Renal cortex interstitium (tissue), 11 donors: ENCODE measurements around the gene CARMIL1. TPM values are rescaled to one million over a fixed set of nuclear protein-coding genes. Genes with fewer than 3 reads are reported as not detected.

Experiments used
- DNase-seq, 11 donors: peaks; one replicate each; pipeline ENCODE4 v3.0.0-alpha.2; 2013; ENCODE audit warnings: low read depth in 9 of 11, low spot score in 4 of 11; ENCODE audit errors: extremely low read depth in 1 of 11
- polyA plus RNA-seq, 3 donors: library from polyadenylated mRNA; unstranded; fragments of 120-200 nt; gene quantifications; one replicate each; pipeline ENCODE4 v1.2.1, GENCODE V29; 2013; ENCODE audit not compliant: insufficient read length in 3 of 3

CARMIL1 gene
- polyA plus RNA-seq, 3 donors, result 87.1 to 120 (median 120) TPM

GRCh38 chr6:25324066-25324762 is 45.0 kb downstream of the CARMIL1 start:
- no peak for DNase-seq

DNA sequence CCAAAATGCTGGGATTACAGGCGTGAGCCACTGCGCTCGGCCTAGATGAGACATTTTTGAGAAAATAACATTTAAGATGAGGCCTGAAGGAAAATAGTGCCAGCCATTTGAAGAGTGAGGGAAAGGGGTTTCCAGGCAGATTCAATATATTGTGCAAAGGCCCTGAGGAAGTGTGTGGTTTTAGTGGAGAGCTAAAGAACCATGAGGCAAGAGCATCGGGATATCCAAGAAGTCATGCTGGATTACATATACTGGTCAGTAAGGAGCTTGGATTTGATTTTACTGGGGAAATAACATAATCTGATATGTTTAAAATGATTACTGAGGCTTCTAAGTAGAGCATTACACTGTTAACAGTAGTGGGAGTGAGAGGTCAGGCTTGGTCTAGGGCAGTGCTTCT is 47.0 kb downstream of the CARMIL1 start:
- no peak for DNase-seq

DNA sequence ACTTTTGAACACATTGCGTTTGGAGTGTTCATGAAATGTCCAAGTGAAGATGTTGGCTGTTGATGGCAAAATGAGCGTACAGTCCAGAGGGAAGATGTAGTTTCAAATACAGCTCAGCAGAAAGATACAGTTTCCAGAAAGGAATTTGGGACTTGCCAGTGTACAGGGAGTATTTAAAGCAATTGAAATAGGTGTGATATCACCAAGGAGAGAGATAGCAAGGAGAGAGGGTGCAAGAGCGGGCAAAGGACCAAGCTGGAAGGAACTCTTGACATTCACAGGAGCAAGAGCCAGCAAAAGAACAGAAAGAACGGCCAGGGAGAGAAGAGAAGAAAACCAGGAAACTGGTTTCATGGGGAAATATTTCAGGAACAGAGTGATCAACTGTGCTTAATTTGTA is 47.8 kb downstream of the CARMIL1 start:
- DNase-seq, result no peak

GRCh38 chr6:25327432-25327831 is 48.3 kb downstream of the CARMIL1 start:
- no peak for DNase-seq

DNA sequence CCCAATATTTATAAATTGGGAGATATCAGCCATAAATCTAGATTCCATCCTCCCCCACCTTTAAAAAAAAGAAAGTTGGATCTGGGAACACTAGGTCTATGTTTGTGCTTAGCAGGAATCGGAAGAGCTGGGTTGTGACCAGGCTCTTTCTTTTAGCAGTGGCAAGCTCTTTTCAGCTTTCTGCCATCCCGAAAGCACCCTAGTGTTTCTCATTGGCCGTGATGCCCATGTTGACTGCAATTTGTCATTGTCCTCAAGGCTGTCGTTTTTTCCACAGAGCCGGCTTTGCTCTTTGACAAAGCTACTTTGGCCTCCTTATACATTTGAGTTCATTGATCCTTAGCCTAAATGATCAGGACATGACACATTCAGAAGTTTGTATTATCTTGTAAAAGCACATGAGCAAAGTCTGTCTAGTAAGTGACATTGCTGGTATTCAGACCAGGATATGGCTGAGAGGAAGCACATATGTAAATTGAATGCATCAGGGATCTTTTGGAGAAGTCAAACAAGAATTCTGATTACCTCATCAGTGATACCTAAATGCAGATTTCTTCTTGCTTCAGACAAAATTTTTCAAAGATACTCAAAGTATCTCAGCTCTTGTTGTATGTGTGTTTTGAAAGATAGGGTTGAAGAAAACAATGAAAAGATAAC is 50.1 kb downstream of the CARMIL1 start:
- no peak for DNase-seq

GRCh38 chr6:25329982-25330381 is 50.8 kb downstream of the CARMIL1 start:
- DNase-seq, result no peak

DNA sequence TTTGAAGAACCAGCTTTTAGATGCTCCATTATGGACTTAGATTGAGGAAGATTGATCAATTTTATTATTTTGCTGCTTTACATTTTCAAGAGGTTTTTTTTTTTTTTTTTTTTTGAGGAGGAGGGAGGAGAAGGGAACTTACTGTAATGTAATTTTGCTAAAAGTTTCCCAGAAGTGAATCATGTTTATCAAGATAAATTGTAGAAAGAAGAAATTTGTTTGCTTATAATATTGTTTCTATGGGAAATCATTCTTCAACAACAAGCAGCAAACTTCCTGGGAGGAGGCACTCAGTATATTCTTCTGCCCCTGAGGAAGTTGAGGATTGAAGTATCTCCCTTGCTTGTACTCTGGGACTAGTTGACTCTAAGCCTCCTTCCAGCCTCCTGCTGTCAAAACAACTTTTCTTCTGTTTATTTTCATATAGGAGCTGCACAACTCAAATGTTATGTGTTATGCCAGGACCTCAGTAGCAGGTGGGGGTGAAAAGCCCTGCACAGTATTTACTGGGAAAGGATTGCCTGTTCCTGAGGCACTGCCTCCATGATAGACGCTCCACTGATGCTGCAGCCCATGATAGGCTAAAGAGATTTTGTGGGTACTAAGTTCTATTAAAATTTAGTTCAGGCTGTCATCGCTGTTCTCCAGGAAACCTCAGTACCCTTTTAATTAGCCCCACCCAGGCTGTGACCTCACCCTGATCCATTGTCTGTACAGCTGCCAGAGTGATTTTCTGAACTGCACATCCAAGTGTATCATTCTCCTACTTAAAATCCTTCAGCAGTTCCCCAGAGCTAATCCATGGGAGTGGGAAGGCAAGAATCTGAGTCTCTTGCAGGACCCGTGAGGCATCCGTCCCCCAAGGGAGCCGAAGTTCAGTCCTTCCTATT is 51.9 kb downstream of the CARMIL1 start:
- DNase-seq, result no peak

DNA sequence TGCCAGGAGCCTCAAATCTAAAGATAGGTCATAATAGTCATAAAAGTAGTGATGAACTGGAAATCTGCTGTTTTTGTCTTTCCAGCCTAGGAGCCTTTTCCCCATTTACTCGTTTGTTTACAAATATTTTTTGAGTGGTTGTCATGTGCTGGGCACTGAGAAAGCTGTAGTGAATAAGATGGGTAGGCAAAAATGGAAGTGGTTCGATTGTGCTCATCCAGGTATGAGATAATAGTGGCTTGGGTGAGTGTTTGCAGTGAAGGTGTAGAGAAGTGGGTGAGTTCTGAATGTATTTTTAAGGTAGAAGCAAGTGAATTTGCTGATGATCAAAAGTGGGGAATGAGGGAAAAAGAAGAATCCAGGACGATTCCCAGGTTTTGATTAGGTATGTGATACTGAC is 53.0 kb downstream of the CARMIL1 start:
- no peak for DNase-seq

DNA sequence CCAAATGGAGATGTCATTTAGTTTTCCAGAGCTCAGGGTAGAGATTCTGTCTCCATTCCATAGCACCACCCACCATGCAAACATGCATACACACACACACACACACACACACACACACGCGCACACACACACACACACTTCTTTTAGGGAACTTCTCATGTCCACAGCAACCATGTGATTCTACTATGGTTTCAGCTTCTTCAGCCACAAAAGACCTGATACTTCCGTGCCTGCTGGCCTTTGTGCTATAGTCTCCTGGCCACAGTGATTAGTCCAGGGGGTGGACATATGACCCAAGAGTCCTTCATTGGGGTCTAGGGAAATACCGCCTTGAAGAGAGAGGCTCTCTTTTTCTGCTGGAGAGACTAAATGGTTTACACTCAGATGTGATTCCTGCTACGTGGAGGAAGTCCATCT is 53.5 kb downstream of the CARMIL1 start:
- no peak for DNase-seq

DNA sequence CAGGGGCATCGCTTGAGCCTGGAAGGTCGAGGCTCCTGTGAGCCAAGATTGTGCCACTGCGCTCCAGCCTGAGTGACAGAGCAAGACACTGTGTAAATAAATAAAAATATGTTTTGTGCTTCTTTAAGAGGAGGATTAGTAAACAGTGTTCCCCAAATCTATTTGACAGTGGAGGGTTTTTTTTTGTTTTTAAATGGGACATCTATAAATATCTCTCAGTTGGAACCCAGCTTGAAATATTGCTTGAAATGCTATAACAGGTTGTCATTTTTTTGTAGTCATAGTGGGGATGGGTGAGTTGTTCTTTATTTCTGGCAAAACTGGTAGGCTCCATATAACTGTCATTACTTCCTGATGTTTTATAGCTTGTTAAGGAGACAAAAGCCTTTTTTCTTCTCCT is 54.3 kb downstream of the CARMIL1 start:
- no peak for DNase-seq

GRCh38 chr6:25334793-25335192 is 55.6 kb downstream of the CARMIL1 start:
- no peak for DNase-seq

DNA sequence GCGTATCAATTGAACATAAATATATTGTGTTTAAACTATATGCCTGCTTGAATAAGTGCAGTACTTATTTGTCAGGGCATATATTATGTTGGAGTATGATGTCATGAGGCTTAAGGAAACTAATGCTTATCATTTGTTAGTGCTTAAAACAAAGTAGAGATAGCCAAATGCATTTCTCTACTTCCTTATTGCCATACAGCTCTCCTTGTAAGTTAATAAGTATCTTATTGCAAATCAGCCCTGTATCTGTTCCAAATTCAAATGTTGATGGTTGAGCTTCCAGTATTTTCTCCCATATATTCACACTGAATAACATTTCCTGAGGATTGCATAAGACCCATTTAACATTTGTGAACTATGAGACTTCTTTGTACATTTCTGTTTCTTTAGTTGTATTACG is 57.8 kb downstream of the CARMIL1 start:
- no peak for DNase-seq

DNA sequence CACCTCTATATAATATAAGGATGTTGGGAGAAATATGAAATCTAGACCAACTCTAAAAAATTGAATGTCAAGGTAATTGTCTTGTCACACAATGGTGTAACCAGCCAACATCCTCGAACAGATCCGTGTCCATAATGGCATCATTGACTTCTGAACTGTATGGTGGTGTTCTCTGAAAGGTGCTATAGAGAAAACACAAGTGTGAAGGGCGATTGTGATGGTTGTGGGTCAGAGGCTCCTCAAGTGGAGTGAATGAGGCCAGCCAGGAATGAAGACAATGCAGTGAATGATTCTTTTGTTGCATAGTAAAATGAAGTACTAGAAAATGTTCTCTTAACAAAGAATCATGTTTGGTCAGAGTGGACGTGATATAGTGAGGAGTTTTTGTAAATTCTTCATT is 58.3 kb downstream of the CARMIL1 start:
- no peak for DNase-seq

GRCh38 chr6:25340431-25341202 is 61.4 kb downstream of the CARMIL1 start:
- DNase-seq, result no peak

DNA sequence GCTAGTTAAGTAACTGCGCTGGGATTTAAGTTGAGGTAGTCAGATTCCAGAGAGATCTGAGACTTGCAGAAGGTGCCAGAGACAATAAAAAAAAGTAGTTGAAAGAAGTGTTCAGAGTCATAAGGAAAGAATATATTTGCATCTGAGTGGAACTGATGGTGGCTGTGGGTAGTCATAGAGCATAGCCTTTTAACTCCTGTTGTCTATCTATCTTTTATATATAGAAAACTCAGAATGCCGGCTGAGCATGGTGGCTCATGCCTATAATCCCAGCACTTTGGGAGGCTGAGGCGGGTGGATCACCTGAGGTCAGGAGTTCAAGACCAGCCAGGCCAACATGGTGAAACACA is 62.0 kb downstream of the CARMIL1 start:
- DNase-seq, result no peak

DNA sequence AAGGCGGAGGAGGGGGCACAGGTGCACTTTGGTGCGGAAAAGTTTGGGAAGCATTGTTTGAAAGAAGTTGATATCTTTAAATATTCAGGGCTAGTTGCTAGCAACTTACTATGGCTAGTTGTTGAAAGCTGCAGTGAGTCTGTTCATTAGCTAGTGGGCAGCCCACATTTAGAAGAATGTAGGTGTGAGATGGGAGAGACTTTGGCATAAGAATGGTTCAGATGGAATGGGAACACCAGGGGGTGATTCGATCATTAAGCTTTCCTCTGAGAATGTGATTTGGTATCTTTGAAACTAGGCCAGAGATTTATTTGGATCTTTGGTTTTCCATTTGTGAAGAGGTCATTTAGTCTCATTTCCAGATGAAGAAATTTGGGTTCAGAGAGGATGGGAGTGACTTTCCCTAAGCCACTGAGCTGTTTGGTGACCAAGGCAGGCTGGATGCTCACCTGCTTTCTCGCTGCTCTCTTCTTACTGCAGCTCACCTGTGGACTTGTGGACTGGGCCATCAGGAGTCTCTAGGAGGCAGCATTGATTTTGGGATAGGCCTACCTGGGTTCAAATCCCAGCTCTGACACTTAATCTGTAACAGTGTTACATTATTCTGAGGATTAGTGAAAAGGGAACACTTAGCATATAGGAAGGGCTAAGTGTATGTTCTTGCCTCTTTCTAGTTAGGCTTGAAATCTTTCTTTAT is 62.9 kb downstream of the CARMIL1 start:
- DNase-seq, result no peak

- DNase-seq, result peak in 1 of 11 donors; percentile 7
Observed at GRCh38 chr6:25342802-25343201, 63.6 kb downstream of the CARMIL1 start.

GRCh38 chr6:25343984-25344383 is 64.8 kb downstream of the CARMIL1 start:
- DNase-seq, result no peak

DNA sequence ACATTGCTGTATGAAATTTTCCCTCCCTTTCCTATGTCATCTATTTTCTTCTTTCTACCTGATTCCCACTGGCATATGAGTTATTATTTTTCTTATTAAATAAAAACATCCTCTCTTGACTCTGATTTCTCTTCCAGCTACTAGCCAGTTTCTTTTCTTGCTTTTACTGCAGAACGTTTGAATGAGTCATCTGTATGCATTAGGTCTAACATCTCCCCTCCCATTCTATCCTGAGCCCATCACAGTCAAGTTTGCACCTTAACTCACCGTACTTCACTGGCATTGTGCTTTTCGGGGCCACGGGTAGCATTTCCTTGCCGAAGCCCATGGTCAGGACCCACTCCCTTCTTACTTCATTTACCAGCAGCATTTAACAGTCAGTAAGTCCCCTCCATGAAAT is 65.7 kb downstream of the CARMIL1 start:
- no peak for DNase-seq
